ENCODE results near the gene RINT1.

GRCh38 chr7:105521027-105521716 is 10.8 kb upstream of the RINT1 start:
- no peak for TF ChIP-seq PHB2 (IDR thresholded peaks at IDR 0.05; ENCODE audit: partially characterized antibody)
- TF ChIP-seq YY1 (IDR thresholded peaks at IDR 0.05; ENCODE audit: insufficient read depth, insufficient replicate concordance, low read depth, low read length), result no peak
- TF ChIP-seq HNRNPLL (IDR thresholded peaks at IDR 0.05; ENCODE audit: low read depth, low read length, poor library complexity, severe bottlenecking), result no peak
- TF ChIP-seq ZNF512 (CRISPR knock-in tag; IDR thresholded peaks at IDR 0.05), result no peak
- TF ChIP-seq ZNF589 (CRISPR knock-in tag; conservative IDR thresholded peaks at IDR 0.05), result no peak
- no peak for TF ChIP-seq NFE2L1 (CRISPR knock-in tag; IDR thresholded peaks at IDR 0.05; ENCODE audit: borderline replicate concordance)
- no peak for TF ChIP-seq ZNF207 (IDR thresholded peaks at IDR 0.05; ENCODE audit: borderline replicate concordance)
- TF ChIP-seq CTCF (CRISPR knock-in tag; IDR thresholded peaks at IDR 0.05), result no peak
- no peak for TF ChIP-seq RFXAP (CRISPR knock-in tag; IDR thresholded peaks at IDR 0.05; ENCODE audit: borderline replicate concordance)
